ENCODE measurements around the gene TBX1.
"Not testable (repeated sequence)": the region's sequence is repeated elsewhere in the genome, so short reads cannot be mapped to it uniquely, and the experiment has no call there.

TBX1 gene

DNA sequence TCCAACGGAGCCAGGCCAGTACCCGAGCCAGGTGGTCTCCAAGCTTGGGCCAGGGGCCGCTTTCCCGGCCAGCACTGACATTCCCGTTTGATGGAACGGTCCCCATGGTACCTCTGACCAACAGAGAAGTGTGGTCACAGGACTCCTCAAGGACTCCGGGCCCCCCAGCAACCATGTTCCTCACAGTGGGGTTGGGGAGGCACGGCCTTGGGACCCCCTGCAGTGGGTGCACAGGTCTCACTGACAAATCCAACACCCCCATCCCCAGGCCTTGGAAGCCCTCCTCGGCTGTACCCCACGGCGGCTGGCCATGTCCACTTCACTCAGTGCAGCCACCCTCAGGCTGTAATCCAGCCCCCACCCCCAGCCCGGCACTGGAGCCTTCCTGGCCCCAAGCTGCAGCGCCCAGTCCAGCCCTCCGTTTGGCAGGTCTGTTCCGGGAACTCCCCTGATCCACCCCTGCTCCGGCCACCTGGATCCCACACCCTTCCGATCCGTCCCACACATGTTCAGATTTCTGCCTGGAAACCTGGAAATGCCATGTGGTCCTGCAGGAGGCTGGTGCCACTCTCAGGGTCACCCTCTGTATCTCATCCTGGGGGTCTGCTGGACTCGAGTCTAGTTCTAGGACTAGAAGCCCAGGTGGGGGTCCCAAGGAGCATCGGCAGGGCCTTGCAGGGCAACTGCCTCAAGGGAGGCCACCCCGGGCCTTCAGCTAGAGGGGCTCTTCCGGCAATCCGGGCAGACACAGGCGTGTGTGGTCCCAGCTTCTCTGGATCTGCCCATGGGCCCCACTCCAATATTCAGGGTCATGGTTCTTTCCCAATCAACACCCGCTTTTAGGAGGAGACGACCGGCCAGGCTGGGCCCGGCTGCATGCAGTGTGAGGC lies 26.6 kb downstream of the TBX1 start:
- DNase-seq: no peak

DNA sequence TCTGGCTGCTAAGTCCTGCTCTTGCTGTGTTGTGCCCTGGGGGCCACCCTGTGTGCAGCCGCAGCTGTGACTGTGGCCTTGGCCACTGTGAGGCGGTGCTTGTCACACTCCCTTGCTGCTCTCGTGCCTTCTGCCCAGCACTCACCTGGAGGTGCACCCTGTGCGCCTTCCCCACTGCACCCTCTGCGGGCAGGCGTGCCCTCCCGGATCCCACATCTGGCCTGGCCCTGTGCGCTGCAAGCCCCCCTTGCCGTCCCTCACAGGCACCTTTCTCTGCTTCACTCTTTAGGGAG lies 27.2 kb downstream of the TBX1 start:
- no peak for DNase-seq

DNA sequence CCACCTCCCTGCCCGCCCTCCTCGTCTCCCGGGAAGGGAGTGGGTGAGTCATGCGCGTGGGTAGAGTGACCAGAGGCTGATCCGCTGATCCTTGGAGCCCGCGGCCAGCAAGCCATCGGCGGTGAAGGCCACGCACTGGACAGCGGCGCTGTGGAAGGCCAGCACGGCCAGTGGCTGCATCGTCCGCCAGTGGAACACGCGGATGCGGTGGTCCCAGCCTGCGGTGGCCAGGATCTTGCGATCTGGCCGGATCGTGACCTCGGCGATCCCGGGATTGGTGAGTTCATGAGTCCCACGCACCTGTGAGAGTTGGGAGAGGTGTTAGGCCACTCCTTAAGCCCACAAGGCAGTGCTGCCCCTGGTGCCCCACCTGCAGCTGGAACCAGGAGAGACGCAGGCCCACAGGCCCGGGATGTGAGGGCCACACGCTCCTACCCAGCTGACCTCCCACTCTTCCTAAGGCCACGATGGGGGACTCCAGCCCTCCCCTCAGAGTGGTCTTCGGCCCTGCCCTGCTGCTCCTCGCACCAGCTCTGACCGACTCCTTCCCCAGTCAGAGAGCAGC lies 28.2 kb downstream of the TBX1 start:
- no peak for DNase-seq

DNA sequence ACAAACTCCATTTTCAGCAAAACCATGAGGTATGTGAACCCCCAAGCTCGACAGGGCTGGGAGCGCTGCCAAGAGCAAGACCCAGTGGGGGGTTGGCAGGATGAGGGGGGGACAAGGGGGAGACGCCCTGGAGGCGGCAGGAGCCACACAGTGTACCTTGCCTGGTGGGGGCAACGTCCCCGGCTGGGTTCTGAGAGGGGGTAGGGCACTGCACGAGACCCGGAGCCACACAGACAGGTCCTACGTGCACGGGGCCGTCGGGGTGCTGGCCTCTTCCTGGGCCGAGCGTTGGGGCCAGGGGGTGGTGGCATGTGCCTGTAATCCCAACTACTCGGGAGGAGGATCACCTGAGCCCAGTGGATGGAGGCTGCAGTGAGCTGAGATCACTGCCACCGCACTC lies 28.8 kb downstream of the TBX1 start:
- DNase-seq: no peak

DNA sequence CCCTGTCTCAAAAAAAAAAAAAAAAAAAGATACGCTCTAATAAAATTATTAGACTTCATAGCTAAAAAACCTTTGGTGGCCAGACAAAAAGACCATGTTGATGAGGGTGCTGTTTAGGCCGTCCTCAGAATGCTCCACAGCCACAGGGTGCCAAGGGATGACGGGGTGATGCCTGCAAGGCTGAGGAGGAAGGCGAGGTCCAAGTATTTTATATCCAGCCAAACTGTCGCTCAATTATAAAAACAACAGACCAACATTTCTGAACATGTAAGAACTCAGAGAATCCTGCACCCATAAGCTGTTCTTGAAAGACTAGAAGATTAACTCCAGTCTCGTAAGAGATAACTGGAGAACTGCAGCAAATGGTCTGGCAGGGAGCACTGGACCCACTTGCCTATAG lies 29.2 kb downstream of the TBX1 start:
- DNase-seq: no peak

GRCh38 chr22:19791243-19791642 lies 30.7 kb downstream of the TBX1 start:
- DNase-seq: no peak

GRCh38 chr22:19791894-19792293 lies 31.3 kb downstream of the TBX1 start:
- no peak for DNase-seq

GRCh38 chr22:19792383-19792896 lies 31.9 kb downstream of the TBX1 start:
- not testable (repeated sequence) for DNase-seq

GRCh38 chr22:19793161-19793560 lies 32.6 kb downstream of the TBX1 start:
- DNase-seq: no peak

- no peak for DNase-seq
These were observed 33.2 kb downstream of the TBX1 start for GRCh38 chr22:19793661-19794310.

DNA sequence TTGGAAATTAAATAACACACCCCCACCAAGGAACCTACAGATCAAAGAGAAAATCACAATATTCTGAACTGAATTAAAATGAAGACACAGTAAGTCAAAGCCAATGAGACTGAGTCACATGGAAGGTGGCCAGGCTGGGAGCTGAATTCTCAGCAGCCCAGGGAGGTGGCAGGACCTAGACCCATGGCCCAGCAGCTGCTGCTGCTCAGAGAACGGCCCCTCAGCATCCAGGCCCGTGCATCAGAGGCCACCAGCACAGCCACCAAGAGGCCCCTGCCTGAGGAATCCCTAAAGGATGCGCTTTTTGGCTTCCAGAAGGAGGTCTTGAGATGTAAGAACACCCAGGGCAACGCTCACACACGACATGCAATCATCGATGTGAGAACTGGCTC lies 35.0 kb downstream of the TBX1 start:
- DNase-seq: no peak

DNA sequence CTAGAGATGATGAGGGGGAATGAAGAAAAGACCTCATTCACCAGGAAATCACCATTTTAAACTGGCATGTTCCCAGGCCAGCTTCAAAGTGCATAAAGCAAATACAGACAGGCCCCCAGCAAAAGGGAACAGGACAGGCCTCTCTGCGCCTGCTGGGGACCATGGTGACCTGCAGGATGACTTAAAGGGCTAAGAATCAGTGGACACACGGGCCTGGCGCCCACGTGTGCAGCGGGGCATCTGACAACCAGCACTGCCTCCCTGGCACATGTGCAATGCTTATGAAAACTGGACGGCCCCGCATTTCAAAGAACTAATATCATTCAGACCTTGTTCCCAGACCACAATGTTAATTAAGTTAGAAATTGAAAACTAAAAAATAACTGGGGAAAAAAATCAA lies 35.6 kb downstream of the TBX1 start:
- DNase-seq: no peak

DNA sequence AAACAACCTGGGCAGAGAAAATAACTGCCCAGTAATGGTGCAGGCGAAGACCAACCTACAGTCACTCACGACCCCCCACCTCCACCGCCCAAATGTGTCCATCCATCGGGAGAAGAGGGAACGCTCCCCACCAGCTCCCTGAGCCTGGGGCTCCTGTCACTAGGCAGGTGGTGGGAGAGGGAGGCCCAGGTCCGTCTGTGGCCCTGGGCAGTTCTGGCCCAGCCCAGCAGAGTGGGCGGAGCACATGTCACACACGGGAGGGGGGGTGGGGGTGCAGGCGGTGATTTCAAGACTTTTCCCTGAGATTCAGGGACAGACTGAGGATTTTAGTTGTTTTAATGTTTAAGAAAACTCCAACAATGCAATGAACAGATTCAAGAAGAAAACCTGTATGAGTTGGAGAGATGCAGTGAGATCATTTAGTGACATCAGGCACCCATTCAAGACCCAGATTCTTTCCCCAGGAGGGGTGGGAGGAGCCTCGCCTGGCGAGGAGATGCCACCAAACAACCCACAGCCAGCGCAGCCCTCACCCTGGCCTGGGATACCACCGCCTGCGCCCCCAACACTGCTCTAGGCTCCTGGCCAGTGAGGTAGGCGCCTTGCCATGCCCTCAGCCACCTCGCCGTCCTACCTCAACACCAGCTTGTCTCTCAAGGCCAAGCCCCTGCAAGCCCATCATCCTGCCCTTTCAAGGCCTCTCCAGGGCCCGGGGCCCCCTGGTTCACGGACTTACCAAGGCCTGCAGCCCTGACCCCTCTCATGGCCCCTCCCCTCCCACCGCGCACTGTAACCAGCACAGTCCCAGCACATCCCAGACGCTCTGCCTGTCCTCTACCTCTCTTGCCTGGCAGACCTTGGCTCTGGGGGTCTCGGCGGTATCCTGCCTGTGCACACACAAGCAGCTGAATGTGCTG lies 36.8 kb downstream of the TBX1 start:
- DNase-seq: no peak

GRCh38 chr22:19798003-19798665 lies 37.6 kb downstream of the TBX1 start:
- no peak for DNase-seq

DNA sequence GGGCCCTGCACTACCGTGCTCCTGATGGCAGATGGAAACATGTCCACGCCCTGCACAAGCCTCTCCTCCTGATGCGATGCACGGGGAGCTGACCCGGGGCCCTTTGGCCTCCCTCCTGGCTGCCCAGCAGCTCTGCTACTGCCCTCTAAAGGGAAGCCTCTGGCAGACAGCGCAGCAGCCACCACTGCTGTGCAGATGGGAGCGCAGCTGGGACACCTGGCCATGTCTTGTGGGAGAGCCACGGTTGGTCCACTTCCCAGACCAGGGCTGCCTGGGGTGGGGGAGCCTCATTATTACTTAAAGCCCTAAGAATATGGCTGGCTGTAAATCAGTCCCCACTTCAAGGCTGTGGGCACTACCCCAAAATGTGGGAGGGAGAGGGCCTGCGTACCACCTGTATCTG lies 38.3 kb downstream of the TBX1 start:
- no peak for DNase-seq

- no peak for DNase-seq
These were observed 39.0 kb downstream of the TBX1 start for GRCh38 chr22:19799322-19800190.

GRCh38 chr22:19800306-19800705 lies 39.7 kb downstream of the TBX1 start:
- no peak for DNase-seq

- peak in 1 of 2 experiments; percentile 15 for DNase-seq
These were observed 40.2 kb downstream of the TBX1 start for GRCh38 chr22:19800761-19801244.

DNA sequence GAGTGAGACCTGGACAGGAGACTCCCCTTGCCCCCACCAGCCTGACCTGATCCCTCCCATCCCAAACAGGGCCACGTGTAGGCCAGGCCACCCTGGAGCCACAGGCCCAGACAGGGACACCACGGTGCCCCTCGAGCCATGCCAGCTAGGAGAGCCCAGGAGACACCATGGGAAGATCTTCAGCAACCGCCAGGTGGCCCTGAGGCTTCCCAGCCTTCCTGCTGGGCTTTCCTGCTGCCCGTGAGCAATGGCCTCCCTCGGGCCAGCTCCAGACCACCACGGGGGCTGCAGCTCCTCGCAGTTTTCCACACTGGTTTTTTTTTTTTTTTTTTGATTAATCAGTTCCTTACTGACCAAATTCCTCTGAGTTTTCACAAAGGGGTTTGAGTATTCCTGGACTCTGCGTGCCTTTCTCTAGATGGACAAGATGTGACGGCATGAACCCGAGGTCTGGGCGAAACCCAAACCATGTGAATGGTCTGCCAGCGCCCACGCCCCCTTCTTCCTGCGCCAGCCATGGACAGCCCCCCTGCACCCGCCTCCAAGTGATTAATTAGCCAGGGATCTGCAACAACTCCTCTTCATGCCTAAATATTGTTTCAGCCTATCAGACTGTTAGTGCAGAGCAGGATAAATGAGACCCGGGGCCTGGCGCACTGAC lies 40.9 kb downstream of the TBX1 start:
- no peak for DNase-seq

DNA sequence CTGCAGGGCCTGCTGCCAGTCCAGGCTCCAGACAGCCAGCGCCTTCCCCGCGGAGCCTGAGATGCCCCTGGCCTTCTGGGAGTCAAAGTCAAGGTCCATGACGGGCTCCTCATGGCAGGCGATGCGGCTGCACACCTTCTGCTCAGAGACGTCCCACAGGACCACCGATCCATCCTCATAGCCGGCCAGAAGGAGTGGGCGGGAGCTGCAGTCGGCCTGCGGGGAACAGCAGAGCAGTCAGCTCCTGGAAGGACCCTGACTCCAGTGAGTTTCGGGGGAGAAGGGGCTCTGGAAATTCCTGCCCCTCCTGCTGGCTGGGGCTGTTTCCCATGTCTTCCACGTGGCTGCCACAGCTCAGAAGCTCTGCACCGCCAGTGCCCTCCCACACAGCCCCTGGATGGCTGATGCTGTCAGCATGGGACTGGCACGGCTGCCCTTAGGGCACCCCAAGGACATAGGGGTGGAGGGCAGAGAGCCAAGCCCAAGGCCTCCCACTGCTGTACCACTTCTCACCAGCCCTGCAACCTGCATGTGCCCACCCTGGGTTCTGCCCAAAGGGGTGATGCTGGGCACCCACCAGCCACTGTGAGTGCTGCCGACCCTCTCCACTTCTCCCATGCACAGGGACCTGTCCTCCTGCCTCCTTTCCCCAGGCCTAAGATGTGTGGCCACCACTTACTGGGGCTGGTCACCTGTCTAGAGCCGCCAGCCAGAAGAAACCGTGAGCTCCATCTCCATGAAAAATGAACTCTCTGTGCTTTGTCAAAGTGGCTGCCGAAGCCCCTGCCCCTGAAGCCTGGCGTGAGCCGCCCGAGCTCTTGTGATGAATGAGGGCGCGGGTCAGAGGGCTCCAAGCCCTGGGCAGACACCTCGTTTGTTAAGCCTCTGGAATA lies 41.7 kb downstream of the TBX1 start:
- DNase-seq: no peak

All from Kasumi-1 (cell line).